HL-60 (cell line): ENCODE measurements around the gene FALEC.

Experiments
- POLR2AphosphoS5 ChIP-seq: IDR thresholded peaks from 2 replicates; pipeline ENCODE4 v1.6.1; 2012; ENCODE audit warnings: low read depth
- REST ChIP-seq: IDR thresholded peaks from 2 replicates; pipeline ENCODE4 v1.6.1; 2012; ENCODE audit warnings: low read depth; ENCODE audit not compliant: insufficient replicate concordance
- SPI1 ChIP-seq: IDR thresholded peaks from 2 replicates; pipeline ENCODE4 v1.6.1; 2012; ENCODE audit warnings: low read depth, mild to moderate bottlenecking, borderline replicate concordance
- TF ChIP-seq, protein P1 (sequence below): IDR thresholded peaks from one replicate; pipeline ENCODE4 v1.5.1; 2011; ENCODE audit warnings: low read length, control low read depth, inconsistent platforms; ENCODE audit not compliant: insufficient read depth

GRCh38 chr1:150476754-150477153, 38.8 kb upstream of the FALEC start:
- TF ChIP-seq, protein P1, sequence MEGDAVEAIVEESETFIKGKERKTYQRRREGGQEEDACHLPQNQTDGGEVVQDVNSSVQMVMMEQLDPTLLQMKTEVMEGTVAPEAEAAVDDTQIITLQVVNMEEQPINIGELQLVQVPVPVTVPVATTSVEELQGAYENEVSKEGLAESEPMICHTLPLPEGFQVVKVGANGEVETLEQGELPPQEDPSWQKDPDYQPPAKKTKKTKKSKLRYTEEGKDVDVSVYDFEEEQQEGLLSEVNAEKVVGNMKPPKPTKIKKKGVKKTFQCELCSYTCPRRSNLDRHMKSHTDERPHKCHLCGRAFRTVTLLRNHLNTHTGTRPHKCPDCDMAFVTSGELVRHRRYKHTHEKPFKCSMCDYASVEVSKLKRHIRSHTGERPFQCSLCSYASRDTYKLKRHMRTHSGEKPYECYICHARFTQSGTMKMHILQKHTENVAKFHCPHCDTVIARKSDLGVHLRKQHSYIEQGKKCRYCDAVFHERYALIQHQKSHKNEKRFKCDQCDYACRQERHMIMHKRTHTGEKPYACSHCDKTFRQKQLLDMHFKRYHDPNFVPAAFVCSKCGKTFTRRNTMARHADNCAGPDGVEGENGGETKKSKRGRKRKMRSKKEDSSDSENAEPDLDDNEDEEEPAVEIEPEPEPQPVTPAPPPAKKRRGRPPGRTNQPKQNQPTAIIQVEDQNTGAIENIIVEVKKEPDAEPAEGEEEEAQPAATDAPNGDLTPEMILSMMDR = no peak
- TF ChIP-seq REST (no peak), POLR2AphosphoS5 (no peak), SPI1 (no peak)
